IMR-90 (cell line): ENCODE measurements around the gene EAF1. TPM values are rescaled to one million over a fixed set of nuclear protein-coding genes. Genes with fewer than 3 reads are reported as not detected.

ENCODE experiments used
- ATAC-seq: fragments of 200-7000 bp; cut with Tn5 transposase; 2 replicates; pipeline ENCODE4 v1.9.1; 2020; ENCODE audit warnings: low read depth, mild to moderate bottlenecking, moderate library complexity
- BruUV-seq: library from RNA; stranded (reverse); fragments of 400-500 nt; replicated peaks from 2 replicates; lab custom pipeline; 2021; lab: Mats Ljungman, UMichigan
- CTCF ChIA-PET: fragments of 300-600 bp; formaldehyde crosslinking; extraction: SDS; loops from one replicate; lab custom pipeline; 2021; ENCODE audit warnings: antibody characterized with exemption; lab: Yijun Ruan, JAX
- POLR2A ChIA-PET: fragments of 300-600 bp; sonication (Branson Sonifier 250); formaldehyde crosslinking; loops from one replicate; lab custom pipeline; 2022; ENCODE audit warnings: antibody characterized with exemption; ENCODE audit not compliant: unreplicated experiment; lab: Charles Lee
- DNase-seq: peaks from one replicate; pipeline ENCODE4 v3.0.0; 2013
- H2AFZ ChIP-seq: replicated peaks from 2 replicates; pipeline ENCODE3; 2013; ENCODE audit warnings: low read length, mild to moderate bottlenecking; ENCODE audit not compliant: poor library complexity
- H2AK5ac ChIP-seq: 2 replicates; pipeline ENCODE4 v1.6.1; 2013; ENCODE audit warnings: low read depth, low read length, inconsistent platforms
- H2AK9ac ChIP-seq: replicated peaks from 2 replicates; pipeline ENCODE3; 2013; ENCODE audit warnings: mild to moderate bottlenecking, low read depth, low read length, moderate library complexity; ENCODE audit not compliant: poor library complexity
- H2BK120ac ChIP-seq: 2 replicates; pipeline ENCODE4 v1.6.1; 2013; ENCODE audit warnings: low read depth, low read length, inconsistent platforms
- H2BK15ac ChIP-seq: 3 replicates; pipeline ENCODE4 v1.6.1; 2013; ENCODE audit warnings: low read depth, low read length, inconsistent platforms
- H2BK20ac ChIP-seq: 2 replicates; pipeline ENCODE4 v1.6.1; 2013; ENCODE audit warnings: low read depth, mild to moderate bottlenecking, inconsistent platforms, low read length, moderate library complexity
- H2BK5ac ChIP-seq: 2 replicates; pipeline ENCODE4 v1.6.1; 2013; ENCODE audit warnings: mild to moderate bottlenecking, low read depth, low read length, inconsistent platforms; ENCODE audit not compliant: poor library complexity, severe bottlenecking
- H3K14ac ChIP-seq: replicated peaks from 2 replicates; pipeline ENCODE4 v1.6.1; 2013; ENCODE audit warnings: low read depth, low read length, inconsistent platforms
- H3K18ac ChIP-seq: 2 replicates; pipeline ENCODE4 v1.6.1; 2013; ENCODE audit warnings: low read depth, low read length, control low read depth
- H3K23ac ChIP-seq: 2 replicates; pipeline ENCODE4 v1.6.1; 2013; ENCODE audit warnings: low read depth, low read length, inconsistent platforms
- H3K27ac ChIP-seq: 2 replicates; pipeline ENCODE4 v1.5.1; 2013; ENCODE audit warnings: mild to moderate bottlenecking, control low read depth, low read length; ENCODE audit not compliant: insufficient read depth
- H3K27me3 ChIP-seq: 2 replicates; pipeline ENCODE4 v1.6.1; 2013; ENCODE audit warnings: low read length; ENCODE audit not compliant: control insufficient read depth, insufficient read depth
- H3K36me3 ChIP-seq: 2 replicates; pipeline ENCODE4 v1.6.1; 2013; ENCODE audit warnings: low read length, mixed read lengths; ENCODE audit not compliant: control insufficient read depth, insufficient read depth
- H3K4ac ChIP-seq: 2 replicates; pipeline ENCODE4 v1.6.1; 2013; ENCODE audit warnings: low read depth, low read length, inconsistent platforms
- H3K4me1 ChIP-seq: 2 replicates; pipeline ENCODE4 v1.6.1; 2013; ENCODE audit warnings: low read length, mixed read lengths; ENCODE audit not compliant: control insufficient read depth, insufficient read depth
- H3K4me2 ChIP-seq: 2 replicates; pipeline ENCODE4 v1.6.1; 2013; ENCODE audit warnings: low read depth, mild to moderate bottlenecking, control low read depth, low read length, moderate library complexity
- H3K4me3 ChIP-seq: 2 replicates; pipeline ENCODE4 v1.5.1; 2013; ENCODE audit warnings: low read depth, mild to moderate bottlenecking, control low read depth, low read length, moderate library complexity; ENCODE audit not compliant: insufficient read depth
- H3K56ac ChIP-seq: 2 replicates; pipeline ENCODE4 v1.6.1; 2013; ENCODE audit warnings: low read length, inconsistent platforms; ENCODE audit not compliant: insufficient read depth; ENCODE audit errors: extremely low read depth
- H3K79me1 ChIP-seq, 2 experiments: 2 replicates each; pipeline ENCODE4 v1.6.1; 2013; ENCODE audit warnings: low read length in 2 of 2, inconsistent platforms in 1 of 2, low read depth in 1 of 2
- H3K9ac ChIP-seq: 2 replicates; pipeline ENCODE4 v1.6.1; 2013; ENCODE audit warnings: low read depth, low read length, control low read depth
- H3K9me1 ChIP-seq: 2 replicates; pipeline ENCODE4 v1.6.1; 2013; ENCODE audit warnings: low read length, inconsistent platforms; ENCODE audit not compliant: insufficient read depth
- H3K9me3 ChIP-seq: 2 replicates; pipeline ENCODE4 v1.6.1; 2013; ENCODE audit warnings: low read length; ENCODE audit not compliant: control insufficient read depth, insufficient read depth
- H4K20me1 ChIP-seq: 2 replicates; pipeline ENCODE4 v1.6.1; 2013; ENCODE audit warnings: low read length, inconsistent platforms; ENCODE audit not compliant: insufficient read depth
- H4K5ac ChIP-seq: 2 replicates; pipeline ENCODE4 v1.6.1; 2013; ENCODE audit warnings: mild to moderate bottlenecking, low read depth, low read length, control low read depth
- H4K8ac ChIP-seq, 2 experiments: 2 replicates each; pipeline ENCODE4 v1.6.1; 2013; ENCODE audit warnings: low read depth in 2 of 2, low read length in 2 of 2, control low read depth in 1 of 2, inconsistent platforms in 1 of 2
- H4K91ac ChIP-seq: 2 replicates; pipeline ENCODE4 v1.6.1; 2013; ENCODE audit warnings: low read depth, low read length, inconsistent platforms; ENCODE audit not compliant: insufficient read depth
- BHLHE40 ChIP-seq: fragments of 150-350 bp; IDR thresholded peaks from 2 replicates; pipeline ENCODE4 v1.6.1; 2016; ENCODE audit warnings: mild to moderate bottlenecking, low read depth, low read length
- CEBPB ChIP-seq: IDR thresholded peaks from 2 replicates; pipeline ENCODE4 v1.6.1; 2012; ENCODE audit warnings: low read depth, low read length, improper control_type of control experiment
- ELK1 ChIP-seq: fragments of 150-350 bp; IDR thresholded peaks from 2 replicates; pipeline ENCODE4 v1.6.1; 2016; ENCODE audit warnings: low read depth, mild to moderate bottlenecking, low read length, moderate library complexity, borderline replicate concordance
- MAFK ChIP-seq: IDR thresholded peaks from 2 replicates; pipeline ENCODE4 v1.6.1; 2012; ENCODE audit warnings: low read depth, low read length, improper control_type of control experiment
- MAZ ChIP-seq: IDR thresholded peaks from 2 replicates; pipeline ENCODE4 v1.6.1; 2012; ENCODE audit warnings: low read depth, mild to moderate bottlenecking, low read length, improper control_type of control experiment, moderate library complexity, borderline replicate concordance
- SMC3 ChIP-seq: fragments of 150-350 bp; IDR thresholded peaks from 2 replicates; pipeline ENCODE4 v1.6.1; 2016; ENCODE audit warnings: low read depth, mild to moderate bottlenecking, antibody characterized with exemption, low read length, moderate library complexity
- USF2 ChIP-seq: fragments of 150-350 bp; IDR thresholded peaks from 2 replicates; pipeline ENCODE4 v1.6.1; 2017; ENCODE audit warnings: mild to moderate bottlenecking, antibody characterized with exemption, low read length, low read depth
- WGBS, 2 experiments: methylation state at CpG; one replicate each; pipeline versions ENCODE4 v1.1.5 to v1.1.7; 2013; ENCODE audit warnings: missing lambda C conversion rate in 2 of 2; ENCODE audit not compliant: insufficient read length in 1 of 2; ENCODE audit errors: extremely low coverage in 2 of 2; 5-methylcytosine and 5-hydroxymethylcytosine counted together
- dilution Hi-C: fragments of 300-500 bp; cut with HindIII; formaldehyde crosslinking; loops from one replicate; pipeline ENCODE4 v1.14.3; 2018; ENCODE audit warnings: low sequenced_read_pairs; ENCODE audit not compliant: unreplicated experiment
- in situ Hi-C: fragments of 300-500 bp; cut with MboI; formaldehyde crosslinking; loops from 3 replicates; pipeline ENCODE4 v1.14.3; 2019; ENCODE audit warnings: low sequenced_read_pairs, inconsistent platforms, mixed read lengths
- intact Hi-C: fragments of 100-400 bp; cut with micrococcal nuclease; formaldehyde crosslinking; loops from 2 replicates; pipeline ENCODE4 v1.10.0; 2022
- polyA plus RNA-seq, 3 experiments: library from polyadenylated mRNA; depleted of rRNA; stranded (reverse); fragments of >200 nt; gene quantifications; 2 replicates each; pipeline ENCODE4 v1.2.3, GENCODE V29; 2012; ENCODE audit warnings: low replicate concordance in 1 of 3
- total RNA-seq: library from RNA; depleted of rRNA; stranded (reverse); fragments of >200 nt; gene quantifications from 2 replicates; pipeline ENCODE4 v1.2.3, GENCODE V29; 2012

Gene EAF1
- total and polyA plus RNA-seq, 2 of the 4 experiments (the other 2 are of a cell fraction): 7.0 to 21.3 TPM

- dilution Hi-C loops (no loop called here), intact Hi-C loops (no loop called here), in situ Hi-C loops (loop anchor here (25.0 kb wide), 1 partner anchor 274 kb away; no protein-coding TSS in a partner anchor)
- H2AFZ ChIP-seq: no peak overlapping the region
- no peak overlapping the region for H3K4me3 ChIP-seq
- 86% methylated on average over 1 of the region's 1 CpG; no CpG with 5 or more reads in 1 of the 2 experiments for WGBS, 2 experiments
- CTCF ChIA-PET: no interaction called here
- no peak overlapping the region for H2BK5ac ChIP-seq
- TF ChIP-seq SMC3: no peak
- TF ChIP-seq CEBPB: no peak
- no peak for TF ChIP-seq MAFK
- TF ChIP-seq BHLHE40: no peak
- TF ChIP-seq USF2: no peak
- TF ChIP-seq MAZ: no peak
- TF ChIP-seq ELK1: no peak
- H3K36me3 ChIP-seq: no peaks in the 10 kb centered on the region
- H3K27ac ChIP-seq: no peak overlapping the region
- H3K9me3 ChIP-seq: peaks cover 4% of the 10 kb centered on the region
- no peaks in the 10 kb centered on the region for H3K4me1 ChIP-seq
- no peak overlapping the region for H3K23ac ChIP-seq
- no peak overlapping the region for H2BK120ac ChIP-seq
- no peak overlapping the region for H4K5ac ChIP-seq
- POLR2A ChIA-PET: no interaction called here
- DNase-seq (no peak), ATAC-seq (no peak)
- H3K14ac ChIP-seq: no peak overlapping the region
- H3K56ac ChIP-seq: no peak overlapping the region
- no peak overlapping the region for H4K8ac ChIP-seq
- H2BK20ac ChIP-seq: no peak overlapping the region
- BruUV-seq: no TSS peak
- H3K4me2 ChIP-seq: no peak overlapping the region
- no peaks in the 10 kb centered on the region for H3K79me1 ChIP-seq
- H4K20me1 ChIP-seq: no peaks in the 10 kb centered on the region
- H3K9ac ChIP-seq: no peak overlapping the region
- no peaks in the 10 kb centered on the region for H3K9me1 ChIP-seq
- no peak overlapping the region for H2AK5ac ChIP-seq
- H3K4ac ChIP-seq: no peak overlapping the region
- H4K91ac ChIP-seq: no peak overlapping the region
- H3K27me3 ChIP-seq: no peaks in the 10 kb centered on the region
- H3K18ac ChIP-seq: no peak overlapping the region
- no peak overlapping the region for H2AK9ac ChIP-seq
- no peak overlapping the region for H2BK15ac ChIP-seq
Observed at GRCh38 chr3:15385901-15386653, 41.3 kb upstream of the EAF1 start.
